ENCODE data around the gene YDJC.

YDJC gene

GRCh38 chr22:21651521-21652009, 21.7 kb upstream of the YDJC start:
- Histone ChIP-seq H2AFZ (ENCODE audit: low read length) (peak overlapping the region; percentile 86), H3K36me3 (ENCODE audit: insufficient read depth, low read length) (peaks cover 14% of the 10 kb centered on the region; the same call in 1 of the 2 replicates), H3K9ac (ENCODE audit: low read depth, low read length, poor library complexity, severe bottlenecking) (peak overlapping the region; percentile 99), H3K79me2 (ENCODE audit: insufficient read depth, low read length) (peaks cover 44% of the 10 kb centered on the region), H3K4me3 (ENCODE audit: low read length, poor library complexity, severe bottlenecking) (peak overlapping the region; percentile 86), H3K4me2 (ENCODE audit: low read depth, low read length, poor library complexity, severe bottlenecking) (peak overlapping the region; percentile 94), H3F3A (ENCODE audit: low read depth) (peaks cover 9% of the 10 kb centered on the region), H3K9me2 (replicated peaks; ENCODE audit: low read depth, low read length) (no peaks in the 10 kb centered on the region), H4K20me1 (ENCODE audit: insufficient read depth, low read length, poor library complexity, severe bottlenecking) (no peaks in the 10 kb centered on the region), H3K27me3 (ENCODE audit: insufficient read depth, low read length, poor library complexity, severe bottlenecking) (peaks cover 5% of the 10 kb centered on the region), H3K9me3 (ENCODE audit: insufficient read depth, low read depth, low read length) (no peaks in the 10 kb centered on the region), H3K4me1 (ENCODE audit: insufficient read depth, low read length, poor library complexity, severe bottlenecking) (peaks cover 27% of the 10 kb centered on the region)
- TF ChIP-seq CTCF (conservative IDR thresholded peaks at IDR 0.05; ENCODE audit: low read length) (no peak), EZH2phosphoT487 (IDR thresholded peaks at IDR 0.05; ENCODE audit: borderline replicate concordance) (no peak)

GRCh38 chr22:21650823-21651520, 21.1 kb upstream of the YDJC start:
- Histone ChIP-seq H4K20me1 (ENCODE audit: insufficient read depth, low read length, poor library complexity, severe bottlenecking) (no peaks in the 10 kb centered on the region), H3F3A (ENCODE audit: low read depth) (0 out of 2 replicates have a peak, but pooled peaks cover 3% of the 10 kb centered on the region), H3K4me2 (ENCODE audit: low read depth, low read length, poor library complexity, severe bottlenecking) (peak overlapping the region; percentile 94), H3K4me1 (ENCODE audit: insufficient read depth, low read length, poor library complexity, severe bottlenecking) (peaks cover 28% of the 10 kb centered on the region), H3K36me3 (ENCODE audit: insufficient read depth, low read length) (peaks cover 14% of the 10 kb centered on the region; the same call in 1 of the 2 replicates), H3K9me2 (replicated peaks; ENCODE audit: low read depth, low read length) (no peaks in the 10 kb centered on the region), H2AFZ (ENCODE audit: low read length) (peak overlapping the region; percentile 86; the same call in 1 of the 2 replicates), H3K27me3 (ENCODE audit: insufficient read depth, low read length, poor library complexity, severe bottlenecking) (peaks cover 5% of the 10 kb centered on the region), H3K9ac (ENCODE audit: low read depth, low read length, poor library complexity, severe bottlenecking) (peak overlapping the region; percentile 99), H3K9me3 (ENCODE audit: insufficient read depth, low read depth, low read length) (no peaks in the 10 kb centered on the region), H3K4me3 (ENCODE audit: low read length, poor library complexity, severe bottlenecking) (peak overlapping the region; percentile 86), H3K79me2 (ENCODE audit: insufficient read depth, low read length) (peaks cover 44% of the 10 kb centered on the region)
- TF ChIP-seq CTCF (conservative IDR thresholded peaks at IDR 0.05; ENCODE audit: low read length), result no peak
- TF ChIP-seq EZH2phosphoT487 (IDR thresholded peaks at IDR 0.05; ENCODE audit: borderline replicate concordance), result no peak

GRCh38 chr22:21650280-21650679, 20.5 kb upstream of the YDJC start:
- TF ChIP-seq EZH2phosphoT487 (IDR thresholded peaks at IDR 0.05; ENCODE audit: borderline replicate concordance) (no peak), CTCF (conservative IDR thresholded peaks at IDR 0.05; ENCODE audit: low read length) (no peak)
- Histone ChIP-seq H3K9me2 (replicated peaks; ENCODE audit: low read depth, low read length) (no peaks in the 10 kb centered on the region), H3F3A (ENCODE audit: low read depth) (no peaks in the 10 kb centered on the region), H3K4me2 (ENCODE audit: low read depth, low read length, poor library complexity, severe bottlenecking) (peak overlapping the region; percentile 94), H3K4me3 (ENCODE audit: low read length, poor library complexity, severe bottlenecking) (no peak overlapping the region), H3K36me3 (ENCODE audit: insufficient read depth, low read length) (peaks cover 14% of the 10 kb centered on the region; the same call in 1 of the 2 replicates), H3K79me2 (ENCODE audit: insufficient read depth, low read length) (peaks cover 44% of the 10 kb centered on the region), H3K27me3 (ENCODE audit: insufficient read depth, low read length, poor library complexity, severe bottlenecking) (peaks cover 5% of the 10 kb centered on the region), H3K4me1 (ENCODE audit: insufficient read depth, low read length, poor library complexity, severe bottlenecking) (peaks cover 28% of the 10 kb centered on the region), H3K9ac (ENCODE audit: low read depth, low read length, poor library complexity, severe bottlenecking) (no peak overlapping the region), H4K20me1 (ENCODE audit: insufficient read depth, low read length, poor library complexity, severe bottlenecking) (no peaks in the 10 kb centered on the region), H2AFZ (ENCODE audit: low read length) (no peak overlapping the region), H3K9me3 (ENCODE audit: insufficient read depth, low read depth, low read length) (no peaks in the 10 kb centered on the region)

Measured in Loucy (cell line).